22Rv1 (cell line): ENCODE data around the gene NBPF4.

Experiments
- H3K27ac ChIP-seq: fragments of 450-650 bp; 2 replicates; pipeline ENCODE4 v1.5.1; 2017
- CTCF ChIP-seq: fragments of 450-650 bp; IDR thresholded peaks from 2 replicates; pipeline ENCODE4 v1.5.1; 2017; ENCODE audit warnings: mild to moderate bottlenecking
- ZFX ChIP-seq: fragments of 450-650 bp; IDR thresholded peaks from 2 replicates; pipeline ENCODE4 v1.6.1; 2017; ENCODE audit warnings: antibody characterized with exemption, borderline replicate concordance

NBPF4 gene

DNA sequence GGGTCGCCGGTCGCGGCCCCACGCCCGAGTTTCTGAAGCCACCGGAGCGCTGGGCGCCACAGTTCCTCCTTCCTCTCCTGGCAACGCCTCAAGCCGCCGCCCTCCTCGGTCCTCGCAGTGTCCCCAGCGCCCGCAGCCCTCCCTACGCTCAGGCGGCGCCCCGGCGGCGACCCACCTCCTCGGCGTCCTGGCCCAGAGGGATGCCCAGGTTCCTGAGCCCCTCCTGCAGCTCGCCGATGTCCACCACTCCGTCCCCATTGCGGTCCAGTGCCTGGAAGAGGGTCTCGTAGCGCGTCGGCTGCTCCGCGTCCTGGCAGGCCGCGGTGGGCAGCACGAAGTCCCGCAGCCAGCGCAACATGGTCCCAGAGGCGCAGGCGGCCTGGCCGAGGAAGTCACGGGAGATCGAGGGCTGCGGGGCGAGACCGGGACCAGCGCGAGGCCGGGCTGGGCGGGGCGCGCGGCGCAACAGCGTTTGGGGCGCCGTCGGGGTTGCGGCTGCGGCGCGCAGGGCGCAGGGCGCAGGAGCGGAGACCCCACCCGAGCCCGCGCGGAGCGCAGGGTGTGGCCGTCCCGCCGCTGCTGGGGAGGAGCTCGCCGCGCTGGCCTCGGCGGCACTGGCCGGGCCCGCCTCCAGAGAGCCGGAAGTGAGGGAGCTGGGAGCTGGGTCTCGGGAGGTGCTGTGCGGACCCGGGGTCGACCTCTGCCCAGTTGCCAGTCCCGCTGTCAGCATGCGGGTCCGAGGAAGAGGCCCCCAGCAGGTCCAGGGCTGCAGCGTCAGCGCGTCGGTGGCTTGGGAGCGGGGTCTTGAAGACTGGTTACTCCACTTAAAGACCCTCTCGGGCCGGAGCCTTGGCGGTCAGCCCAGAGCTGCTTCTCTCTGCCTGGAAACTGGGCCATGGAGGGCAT is 43.8 kb downstream of the NBPF4 start, which contains the start of gene SLC25A24:
Gene SLC25A24, minus strand, starts transcription at position 563 of the 906 bp plus-strand sequence. Its CDS starts 205 bp downstream, at position 358.
- H3K27ac ChIP-seq = peak within 1 kb of the TSS; percentile 75
- TF ChIP-seq ZFX = no peak
- TF ChIP-seq CTCF = no peak

- TF ChIP-seq ZFX (no peak), CTCF (no peak)
- H3K27ac ChIP-seq = no peak overlapping the region
Measured at GRCh38 chr1:108199201-108199691, 44.6 kb downstream of the NBPF4 start.

DNA sequence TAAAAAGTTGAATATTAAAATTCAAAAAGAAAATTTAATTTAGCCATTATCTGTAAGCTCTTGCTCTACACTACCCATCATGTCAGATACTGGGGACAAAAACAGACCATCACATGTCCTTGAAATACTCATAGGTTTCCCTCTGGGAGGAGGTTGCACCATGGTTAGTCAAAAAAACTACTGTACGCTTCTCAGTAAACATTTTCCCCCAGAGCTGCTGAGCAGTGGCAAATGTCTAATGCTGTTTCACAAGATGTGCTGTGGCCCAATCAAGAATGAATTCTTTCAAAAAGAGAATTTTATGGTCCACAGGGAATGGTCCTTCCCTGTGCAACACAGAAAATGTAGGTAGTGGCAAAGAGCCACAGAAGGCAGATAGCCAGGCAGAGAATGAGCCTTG is 49.8 kb downstream of the NBPF4 start:
- no peak for TF ChIP-seq ZFX
- no peak for TF ChIP-seq CTCF
- H3K27ac ChIP-seq = no peak overlapping the region

GRCh38 chr1:108193333-108193732 is 50.5 kb downstream of the NBPF4 start:
- H3K27ac ChIP-seq = no peak overlapping the region
- TF ChIP-seq CTCF = no peak
- no peak for TF ChIP-seq ZFX

DNA sequence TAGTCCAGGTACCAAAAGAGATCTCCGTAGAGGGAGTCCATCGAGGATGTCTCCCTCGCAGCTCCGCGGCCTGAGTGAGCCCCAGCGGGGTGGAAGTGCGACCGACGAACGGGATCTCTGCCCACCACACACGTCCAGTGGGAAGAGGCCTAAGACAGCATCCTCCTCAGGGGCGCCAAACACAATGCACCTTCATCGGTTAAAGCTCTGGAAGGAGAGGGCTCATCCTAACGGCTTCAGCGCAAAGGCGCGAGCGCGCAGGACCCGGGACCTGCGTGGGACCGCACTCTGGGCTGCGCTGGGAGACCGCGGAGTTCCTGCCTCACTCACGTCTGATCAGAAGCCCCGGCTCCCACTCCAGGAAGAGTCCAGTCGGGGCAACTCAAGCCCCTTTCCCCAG is 51.3 kb downstream of the NBPF4 start:
- no peak overlapping the region for H3K27ac ChIP-seq
- TF ChIP-seq CTCF = no peak
- TF ChIP-seq ZFX = no peak

GRCh38 chr1:108190686-108191416 is 53.0 kb downstream of the NBPF4 start:
- no peak for TF ChIP-seq ZFX
- TF ChIP-seq CTCF = no peak
- no peak overlapping the region for H3K27ac ChIP-seq
